Adrenal gland (tissue), 12 donors: Measurements from ENCODE around the gene HDAC1. TPM values are rescaled to one million over a fixed set of nuclear protein-coding genes. Genes with fewer than 3 reads are reported as not detected.

Experiments
- DNase-seq, 7 donors: peaks; one replicate each; pipeline ENCODE4 v3.0.0-alpha.2; 2019 to 2020
- H3K27ac ChIP-seq, 5 donors: fragments of 200-600 bp; sonication (generic) in 4 of 5; 1 replicate in 3 of 5; 2 replicates in 2 of 5; pipeline versions ENCODE4 v1.5.1 to v1.8.0; 2016 to 2020; ENCODE audit warnings: mild to moderate bottlenecking in 1 of 5
- H3K27me3 ChIP-seq: fragments of 200-600 bp; 2 replicates; pipeline ENCODE4 v1.8.0; 2021
- H3K36me3 ChIP-seq, 2 donors: fragments of 200-600 bp; replicated peaks in 1 of 2; 1 replicate in 1 of 2; 2 replicates in 1 of 2; pipeline versions ENCODE4 v1.5.1 to v1.8.0; 2018 to 2022
- H3K4me1 ChIP-seq, 2 donors: fragments of 200-600 bp; replicated peaks in 1 of 2; 1 replicate in 1 of 2; 2 replicates in 1 of 2; pipeline versions ENCODE4 v1.5.1 to v1.8.0; 2018 to 2021
- H3K4me3 ChIP-seq, 4 donors: fragments of 200-600 bp; sonication (generic) in 3 of 4; one replicate each; pipeline ENCODE4 v1.5.1; 2016 to 2018
- H3K9me3 ChIP-seq, 3 donors: fragments of 200-600 bp; sonication (generic) in 1 of 3; replicated peaks in 1 of 3; 1 replicate in 2 of 3; 2 replicates in 1 of 3; pipeline versions ENCODE4 v1.5.1 to v1.8.0; 2016 to 2021
- POLR2A ChIP-seq, 2 donors: fragments of 450-650 bp; IDR thresholded peaks; one replicate each; pipeline ENCODE4 v1.6.1; 2017; ENCODE audit warnings: antibody characterized with exemption in 2 of 2, mild to moderate bottlenecking in 2 of 2, moderate library complexity in 1 of 2
- WGBS, 4 donors: extraction: QIAGEN DNeasy Blood & Tissue Kit in 2 of 4; methylation state at CpG; one replicate each; pipeline versions ENCODE4 v1.1.5 to v1.1.7; 2013 to 2017; 5-methylcytosine and 5-hydroxymethylcytosine counted together
- intact Hi-C, 2 donors: fragments of 100-400 bp; cut with DNase I; formaldehyde crosslinking; loops; one replicate each; pipeline versions ENCODE4 v1.14.1 to v1.15.0; 2022 to 2023
- polyA plus RNA-seq, 3 donors: library from polyadenylated mRNA; stranded (reverse); fragments of 200-250 nt in 2 of 3; fragments of 350-450 nt in 1 of 3; fragmentation: Illumina TruSeq in 1 of 3; extraction: RNeasy Lipid Tissue Mini Kit (QIAGEN cat#74804) in 1 of 3; gene quantifications; one replicate each; pipeline ENCODE4 v1.2.3, GENCODE V29; 2013 to 2014
- total RNA-seq, 9 donors: library from RNA; depleted of rRNA in 4 of 9; stranded (reverse); fragments of >200 nt in 4 of 9; fragments of 120-200 nt in 1 of 9; fragmentation: NEBNext Ultra II Directional in 1 of 9; extraction: Animal tissue kit (Norgen Biotek cat#: 25700) in 1 of 9; gene quantifications; one replicate each; pipeline versions ENCODE4 v1.1.0 to v1.2.4, GENCODE V29; 2013 to 2023
- TF ChIP-seq, protein P1 (sequence below), 6 experiments: fragments of 450-650 bp in 4 of 6; fragments of 200-600 bp in 2 of 6; sonication (generic) in 1 of 6; IDR thresholded peaks; 1 replicate in 5 of 6; 2 replicates in 1 of 6; pipeline versions ENCODE4 v1.5.1 to v1.8.0; 2016 to 2021; ENCODE audit warnings: antibody characterized with exemption in 6 of 6, mild to moderate bottlenecking in 2 of 6, moderate library complexity in 1 of 6
- donor health status: healthy with polysubstance abuse.
- donor health status: Bipolar disorder and iron deficiency.
- donor health status: DM: yes; HTN: yes; CAD: no.
- donor health status: DM: no; HTN: no; CAD: no.
- donor health status: DM: no; HTN: no; CAD: no.
- donor health status: DM: yes; HTN: yes; CAD: no.

The HDAC1 gene
- total and polyA plus RNA-seq, 12 donors: 52.2 to 95.2 (median 71.2) TPM

DNA sequence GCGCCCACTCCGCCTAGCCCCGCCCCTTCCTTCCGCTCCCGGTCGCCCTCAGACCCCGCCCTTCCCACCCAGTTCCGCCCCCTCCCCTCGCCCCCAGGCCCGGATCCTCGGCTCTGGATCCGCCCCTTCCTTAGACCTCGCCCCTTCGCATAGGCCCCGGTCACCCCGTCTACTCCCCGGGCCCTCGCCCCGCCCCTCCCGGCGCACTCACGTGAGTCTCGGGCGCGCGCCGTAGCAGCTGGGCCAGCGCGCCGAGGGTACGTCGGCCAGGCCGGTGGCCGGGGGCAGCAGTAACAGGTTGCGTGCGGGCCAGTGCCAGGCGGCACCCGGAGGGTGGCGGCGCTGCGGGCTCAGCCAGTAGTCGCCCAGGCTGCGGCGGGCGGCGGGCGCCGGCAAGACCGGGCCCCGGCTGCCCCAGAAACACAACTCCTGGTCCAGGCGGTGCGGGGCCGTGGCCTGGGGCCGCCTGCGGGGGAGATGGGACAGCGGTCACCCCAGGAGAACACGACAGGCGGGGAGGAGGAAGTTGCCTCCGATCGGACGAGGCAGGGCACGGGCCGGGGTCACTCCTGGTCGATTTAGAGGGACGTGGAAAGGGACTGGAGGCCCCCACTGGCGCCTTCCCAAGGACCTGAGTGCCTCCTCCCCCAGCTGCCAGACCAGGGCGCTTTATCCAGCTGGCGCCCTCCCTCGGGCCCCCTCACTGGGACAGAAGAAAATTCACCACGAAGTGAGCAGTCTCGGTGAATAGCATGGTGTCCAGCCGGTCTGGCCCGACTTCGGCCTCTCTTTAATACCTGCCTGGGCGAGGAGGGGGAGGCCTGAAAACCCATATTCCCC is 59.7 kb downstream of the HDAC1 start:
- WGBS, 4 donors: 0 to 11% (median 1%) methylated on average over 9 to 75 of the region's 75 CpGs
- H3K27ac ChIP-seq: peak overlapping the region; percentile 44 to 97 (median 93)
- no peaks in the 10 kb centered on the region for H3K36me3 ChIP-seq
- peaks cover 43 to 69% of the 10 kb centered on the region in 2 donors for H3K4me1 ChIP-seq
- TF ChIP-seq, protein P1, sequence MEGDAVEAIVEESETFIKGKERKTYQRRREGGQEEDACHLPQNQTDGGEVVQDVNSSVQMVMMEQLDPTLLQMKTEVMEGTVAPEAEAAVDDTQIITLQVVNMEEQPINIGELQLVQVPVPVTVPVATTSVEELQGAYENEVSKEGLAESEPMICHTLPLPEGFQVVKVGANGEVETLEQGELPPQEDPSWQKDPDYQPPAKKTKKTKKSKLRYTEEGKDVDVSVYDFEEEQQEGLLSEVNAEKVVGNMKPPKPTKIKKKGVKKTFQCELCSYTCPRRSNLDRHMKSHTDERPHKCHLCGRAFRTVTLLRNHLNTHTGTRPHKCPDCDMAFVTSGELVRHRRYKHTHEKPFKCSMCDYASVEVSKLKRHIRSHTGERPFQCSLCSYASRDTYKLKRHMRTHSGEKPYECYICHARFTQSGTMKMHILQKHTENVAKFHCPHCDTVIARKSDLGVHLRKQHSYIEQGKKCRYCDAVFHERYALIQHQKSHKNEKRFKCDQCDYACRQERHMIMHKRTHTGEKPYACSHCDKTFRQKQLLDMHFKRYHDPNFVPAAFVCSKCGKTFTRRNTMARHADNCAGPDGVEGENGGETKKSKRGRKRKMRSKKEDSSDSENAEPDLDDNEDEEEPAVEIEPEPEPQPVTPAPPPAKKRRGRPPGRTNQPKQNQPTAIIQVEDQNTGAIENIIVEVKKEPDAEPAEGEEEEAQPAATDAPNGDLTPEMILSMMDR (IDR thresholded peaks at IDR 0.05): peak in 1 of 6 experiments; percentile 3
- TF ChIP-seq POLR2A (IDR thresholded peaks at IDR 0.05): peak; percentile 93 to 97
- no peaks in the 10 kb centered on the region for H3K9me3 ChIP-seq
- intact Hi-C loops: no loop called here
- no peaks in the 10 kb centered on the region for H3K27me3 ChIP-seq
- H3K4me3 ChIP-seq: peak overlapping the region; percentile 35 to 70 (median 61)
- peak; percentile 95 to 96 (median 96) for DNase-seq

DNA sequence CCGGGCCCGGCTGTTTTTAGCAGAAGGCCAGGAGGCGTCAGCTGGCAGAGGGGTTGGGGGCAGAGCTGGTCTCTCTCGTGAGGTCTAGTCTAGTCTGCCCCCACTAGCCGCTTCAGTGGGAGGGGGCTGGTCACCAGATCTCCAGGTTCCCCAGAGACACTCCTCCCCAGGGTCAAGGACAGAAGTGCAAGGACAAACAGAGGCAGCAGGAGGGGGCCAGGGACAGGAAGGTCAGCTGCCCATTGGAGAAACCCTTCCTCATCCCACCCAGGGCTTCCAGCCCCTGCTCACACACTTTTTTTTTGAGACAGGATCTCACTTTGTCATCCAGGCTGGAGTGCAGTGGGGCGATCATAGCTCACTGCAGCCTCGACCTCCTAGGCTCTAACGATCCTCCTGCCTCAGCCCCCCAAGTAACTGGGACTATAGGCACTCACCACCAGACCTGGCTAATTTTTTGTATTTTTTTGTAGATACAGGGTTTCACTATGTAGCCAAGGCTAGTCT is 60.4 kb downstream of the HDAC1 start:
- WGBS, 4 donors: 22 to 41% (median 33%) methylated on average over 5 to 8 of the region's 8 CpGs
- no peak for TF ChIP-seq POLR2A (IDR thresholded peaks at IDR 0.05)
- TF ChIP-seq, protein P1 (IDR thresholded peaks at IDR 0.05): no peak
- Histone ChIP-seq H3K36me3 (no peaks in the 10 kb centered on the region), H3K9me3 (no peaks in the 10 kb centered on the region), H3K27me3 (no peaks in the 10 kb centered on the region), H3K27ac (peak overlapping the region; percentile 44 to 97 (median 93)), H3K4me3 (peak overlapping the region in 2 of 4 donors; percentile 35 to 66), H3K4me1 (peaks cover 43 to 67% of the 10 kb centered on the region in 2 donors)
- DNase-seq: peak in 2 of 7 donors; percentile 41 to 51
- intact Hi-C loops: no loop called here

GRCh38 chr1:32352831-32353383 is 61.0 kb downstream of the HDAC1 start:
- intact Hi-C loops: no loop called here
- H3K27me3 ChIP-seq: no peaks in the 10 kb centered on the region
- H3K27ac ChIP-seq: peak overlapping the region; percentile 18 to 97 (median 93)
- H3K4me3 ChIP-seq: no peak overlapping the region
- no peak for DNase-seq
- TF ChIP-seq POLR2A (IDR thresholded peaks at IDR 0.05): no peak
- TF ChIP-seq, protein P1 (IDR thresholded peaks at IDR 0.05): no peak
- no peaks in the 10 kb centered on the region for H3K9me3 ChIP-seq
- H3K4me1 ChIP-seq: peaks cover 37 to 61% of the 10 kb centered on the region in 2 donors
- no peaks in the 10 kb centered on the region for H3K36me3 ChIP-seq
- WGBS, 4 donors: 35 to 56% (median 45%) methylated on average over 2 of the region's 2 CpGs

GRCh38 chr1:32353431-32353830 is 61.5 kb downstream of the HDAC1 start:
- Histone ChIP-seq H3K4me1 (peaks cover 31 to 56% of the 10 kb centered on the region in 2 donors), H3K4me3 (peak overlapping the region in 1 of 4 donors; percentile 4), H3K27ac (peak overlapping the region; percentile 18 to 97 (median 93)), H3K36me3 (no peaks in the 10 kb centered on the region), H3K27me3 (no peaks in the 10 kb centered on the region), H3K9me3 (no peaks in the 10 kb centered on the region)
- 29 to 44% (median 35%) methylated on average over 2 of the region's 2 CpGs for WGBS, 4 donors
- TF ChIP-seq, protein P1 (IDR thresholded peaks at IDR 0.05): no peak
- no peak for TF ChIP-seq POLR2A (IDR thresholded peaks at IDR 0.05)
- no peak for DNase-seq
- intact Hi-C loops: no loop called here
